Activated T-helper 9 cell treated with anti-CD3 and anti-CD28 coated beads, Interleukin-2, amount 50 U/mL, for 16 hours (primary cell): ENCODE data around the gene TMEM123.
A peak's percentile ranks its signal among the peaks of the same experiment; 100 is the strongest.

Experiments
- DNase-seq: peaks from one replicate; pipeline ENCODE4 v3.0.0-alpha.2; 2020; ENCODE audit warnings: low read depth

TMEM123 gene

GRCh38 chr11:102471474-102471873 is 18.9 kb upstream of the TMEM123 start:
- no peak for DNase-seq

- no peak for DNase-seq
These were observed 17.7 kb upstream of the TMEM123 start for GRCh38 chr11:102470251-102470650.

- no peak for DNase-seq
These were observed 16.7 kb upstream of the TMEM123 start for GRCh38 chr11:102469196-102469821.

- no peak for DNase-seq
These were observed 16.1 kb upstream of the TMEM123 start for GRCh38 chr11:102468616-102469195.

GRCh38 chr11:102467853-102468580 is 15.5 kb upstream of the TMEM123 start:
- DNase-seq, result no peak

GRCh38 chr11:102467080-102467708 is 14.6 kb upstream of the TMEM123 start:
- DNase-seq, result no peak

DNA sequence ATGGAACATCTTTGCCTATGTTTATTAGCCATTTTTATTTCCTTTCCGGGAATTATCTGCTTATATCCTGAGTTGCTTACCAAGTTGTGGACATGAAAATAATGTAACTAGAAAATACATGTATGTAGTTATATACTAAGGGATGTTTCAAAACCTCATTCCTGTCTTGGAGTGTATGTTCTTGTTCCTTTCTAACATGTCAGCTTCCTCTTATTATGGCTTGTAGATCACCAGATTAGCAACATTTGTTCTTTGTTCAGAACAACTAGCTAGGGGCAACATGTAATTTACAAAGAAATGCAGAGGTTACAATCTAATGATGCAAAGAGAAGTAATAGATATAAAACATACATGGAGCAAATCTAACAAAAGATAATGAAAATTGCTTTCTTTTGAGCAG is 13.1 kb upstream of the TMEM123 start:
- no peak for DNase-seq

GRCh38 chr11:102464859-102465500 is 12.4 kb upstream of the TMEM123 start:
- no peak for DNase-seq

DNA sequence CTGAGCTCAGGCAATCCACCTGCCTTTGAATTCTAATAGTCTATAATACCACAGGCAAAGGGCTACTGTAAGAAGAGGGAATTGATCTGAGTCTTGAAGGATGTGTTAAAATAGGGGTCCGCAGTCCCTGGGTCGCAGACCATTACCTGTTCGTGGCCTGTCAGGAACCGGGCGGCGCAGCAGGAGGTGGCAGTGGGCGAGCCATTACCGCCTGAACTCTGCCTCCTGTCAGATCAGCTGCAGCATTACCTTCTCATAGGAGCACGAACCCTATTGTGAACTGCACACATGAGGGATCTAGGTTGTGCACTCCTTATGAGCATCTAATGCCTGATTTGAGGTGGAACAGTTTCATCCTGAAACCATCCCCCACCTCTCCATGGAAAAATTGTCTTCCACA is 11.5 kb upstream of the TMEM123 start:
- no peak for DNase-seq

DNA sequence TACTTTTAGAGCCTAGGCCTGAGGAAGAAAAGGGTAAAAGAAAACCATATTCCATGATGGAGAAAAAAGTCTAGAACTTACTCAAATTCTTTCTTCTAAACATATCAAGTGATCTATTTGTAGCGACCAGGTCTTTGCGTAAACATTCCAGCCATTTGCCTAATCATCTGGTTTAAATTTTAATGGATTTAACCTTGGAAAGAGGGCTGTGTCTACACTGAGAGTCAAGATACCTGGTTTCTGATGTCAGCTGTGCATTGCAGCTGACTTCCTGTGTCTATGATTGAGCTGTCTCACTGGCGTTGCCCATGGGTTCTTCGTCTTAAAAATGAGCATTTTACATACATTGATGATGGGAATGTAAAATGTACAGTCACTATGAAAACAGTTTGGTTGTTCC is 10.0 kb upstream of the TMEM123 start:
- no peak for DNase-seq

DNA sequence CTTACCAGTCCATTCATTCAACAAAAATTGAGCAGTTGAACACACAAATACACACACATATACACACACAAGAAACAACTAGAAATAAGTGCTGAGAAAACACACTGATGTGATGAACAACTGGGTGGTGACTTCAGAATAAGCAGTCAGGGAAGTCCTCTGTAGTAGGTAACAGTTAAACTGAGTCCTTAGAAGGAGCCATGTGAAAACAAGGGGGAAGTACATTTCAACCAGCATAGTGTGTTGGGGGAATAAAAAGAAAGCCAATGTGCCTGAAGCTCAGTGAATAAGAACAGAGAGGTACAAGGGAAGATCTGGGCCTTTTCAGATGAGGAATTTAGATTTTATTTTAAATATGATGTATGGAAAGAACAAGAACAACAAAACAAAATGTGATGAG is 6.8 kb upstream of the TMEM123 start:
- no peak for DNase-seq

DNA sequence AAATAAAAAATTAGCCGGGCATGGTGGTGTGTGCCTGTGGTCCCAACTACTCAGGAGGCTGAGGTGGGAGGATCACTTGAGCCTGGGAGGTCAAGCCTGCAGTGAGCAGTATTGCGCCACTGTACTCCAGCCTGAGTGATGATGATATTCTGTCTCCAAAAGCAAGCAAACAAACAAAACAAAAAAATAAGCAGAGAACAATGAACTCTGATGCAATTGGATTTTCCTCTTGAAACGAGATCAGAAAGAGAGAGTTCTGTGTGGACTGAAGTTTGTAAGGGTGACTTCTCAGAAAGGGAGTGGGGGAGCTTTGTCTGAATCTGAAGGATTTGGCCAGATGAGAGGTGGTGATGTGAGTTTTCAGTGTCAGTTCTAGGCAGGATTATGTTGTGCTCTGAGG is 6.0 kb upstream of the TMEM123 start:
- no peak for DNase-seq

GRCh38 chr11:102457865-102458264 is 5.3 kb upstream of the TMEM123 start:
- no peak for DNase-seq

DNA sequence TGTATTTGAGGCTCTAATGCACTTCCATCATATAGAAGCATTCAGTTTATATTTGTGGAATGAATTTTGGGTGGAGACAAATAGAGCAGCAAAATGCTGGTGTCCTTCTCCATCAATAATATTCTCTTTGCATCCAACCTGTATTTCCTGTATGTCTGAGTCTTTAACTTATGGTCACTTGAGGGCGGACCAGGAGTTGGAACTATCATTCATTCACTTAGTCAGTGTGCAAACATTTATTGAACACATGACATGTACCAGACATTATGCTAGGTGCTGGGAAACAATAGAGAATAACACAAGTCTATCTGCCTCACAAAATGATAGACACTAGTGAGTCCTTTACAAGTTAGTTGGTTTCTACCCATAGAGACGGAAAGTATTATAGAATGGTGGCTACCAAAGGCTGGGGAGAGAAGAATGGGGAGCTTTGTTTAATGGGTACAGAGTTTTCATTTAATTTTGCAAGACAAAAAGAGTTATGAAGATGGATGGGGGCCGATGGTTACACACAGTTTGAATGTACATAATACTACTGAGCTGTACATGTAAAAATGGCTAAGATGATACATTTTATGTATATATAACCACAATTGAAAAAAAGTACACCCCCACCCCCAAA is 4.6 kb upstream of the TMEM123 start:
- no peak for DNase-seq

GRCh38 chr11:102456381-102456780 is 3.8 kb upstream of the TMEM123 start:
- no peak for DNase-seq

GRCh38 chr11:102453921-102454320 is 1.4 kb upstream of the TMEM123 start:
- DNase-seq, result no peak

- DNase-seq, result no peak
These were observed 734 bp upstream of the TMEM123 start for GRCh38 chr11:102453302-102453695.

GRCh38 chr11:102451681-102452460 is 694 bp downstream of the TMEM123 start:
- peak; percentile 66 for DNase-seq

- DNase-seq, result no peak
These were observed 1.4 kb downstream of the TMEM123 start for GRCh38 chr11:102451041-102451680.

DNA sequence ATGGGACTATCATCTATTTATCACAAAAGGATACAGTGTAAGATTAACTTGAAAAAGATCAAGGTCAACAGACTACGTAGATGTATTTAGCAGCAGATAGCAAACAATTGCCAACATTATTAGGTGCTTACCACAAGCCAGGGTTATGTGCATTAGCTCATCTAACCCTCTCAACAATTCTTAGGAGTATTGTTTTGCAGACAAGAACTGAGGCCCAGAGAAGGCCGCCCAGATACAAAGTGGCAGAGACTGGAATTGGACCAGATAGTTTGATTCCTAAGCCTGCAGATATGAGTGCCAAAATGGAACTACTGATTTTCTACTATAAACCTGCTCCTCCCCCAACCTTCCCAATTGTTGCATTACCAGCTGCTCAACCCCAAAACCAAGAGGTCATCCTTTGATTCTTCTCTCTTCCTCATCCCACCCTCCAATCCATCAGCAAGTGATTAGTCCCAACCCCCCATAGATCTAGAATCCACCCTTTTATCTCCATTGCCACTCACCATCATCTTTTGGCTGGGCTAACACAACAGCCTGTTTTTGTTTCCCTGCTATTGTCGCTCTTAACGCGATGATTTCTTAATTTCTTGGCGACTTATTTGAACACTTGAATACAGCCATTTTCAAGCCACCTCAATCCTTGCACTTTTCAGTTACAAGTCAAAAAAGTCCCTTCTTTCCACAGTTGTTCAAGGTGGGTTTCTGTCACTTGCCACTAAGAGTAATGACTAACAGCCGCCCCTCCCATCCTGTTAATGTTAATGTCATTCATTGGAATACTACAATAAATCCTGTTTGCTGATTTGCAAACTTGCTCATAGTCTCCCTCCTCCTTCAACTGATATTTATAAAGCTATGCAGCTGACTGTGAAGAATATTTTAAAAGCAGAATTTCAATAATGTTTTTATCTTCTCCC is 2.7 kb downstream of the TMEM123 start:
- no peak for DNase-seq
